HG03439 (cell line): ENCODE data around the gene UGGT2.
"Not testable (repeated sequence)": the region's sequence is repeated elsewhere in the genome, so short reads cannot be mapped to it uniquely, and the experiment has no call there.

Experiments
- ATAC-seq: cut with Tn5 transposase; IDR thresholded peaks from one replicate; pipeline ENCODE4 v1.9.1; 2021; ENCODE audit warnings: mild to moderate bottlenecking, moderate library complexity; ENCODE audit not compliant: unreplicated experiment

Gene UGGT2

DNA sequence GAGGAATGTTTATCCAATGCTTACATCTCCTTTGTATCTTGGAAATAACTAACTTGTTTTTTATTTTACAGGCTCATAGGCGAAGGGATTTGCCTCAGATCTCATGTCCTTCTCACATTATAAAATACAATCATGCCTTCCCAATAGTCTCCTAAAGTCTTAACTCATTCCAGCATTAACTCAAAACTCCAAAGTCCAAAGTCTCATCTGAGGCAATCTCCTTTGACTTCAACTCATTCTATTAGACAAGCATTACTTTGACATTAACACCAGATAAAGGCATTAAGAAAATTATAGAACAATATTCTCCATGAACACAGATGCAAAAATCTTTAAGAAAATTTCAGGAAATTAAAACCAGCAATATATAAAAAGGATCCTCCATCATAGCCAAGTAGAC lies 238.7 kb downstream of the UGGT2 start:
- no peak for ATAC-seq

DNA sequence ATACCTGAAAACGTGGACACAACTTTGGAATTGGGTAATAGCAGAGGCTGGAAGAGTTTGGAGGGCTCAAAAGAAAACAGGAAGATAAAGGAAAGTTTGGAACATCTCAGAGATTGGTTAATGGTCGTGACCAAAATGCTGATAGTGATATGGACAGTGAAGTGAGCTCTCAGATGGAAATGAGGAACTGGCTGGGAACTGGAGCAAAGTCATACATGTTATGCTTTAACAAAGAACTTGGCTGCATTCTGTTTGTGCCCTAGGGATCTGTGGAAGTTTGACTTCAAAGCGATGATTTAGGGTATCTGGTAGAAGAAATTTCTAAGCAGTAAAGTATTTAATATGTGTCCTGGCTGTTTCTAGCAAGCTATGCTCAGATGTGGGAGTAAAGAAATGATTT lies 240.1 kb downstream of the UGGT2 start:
- ATAC-seq, result no peak

DNA sequence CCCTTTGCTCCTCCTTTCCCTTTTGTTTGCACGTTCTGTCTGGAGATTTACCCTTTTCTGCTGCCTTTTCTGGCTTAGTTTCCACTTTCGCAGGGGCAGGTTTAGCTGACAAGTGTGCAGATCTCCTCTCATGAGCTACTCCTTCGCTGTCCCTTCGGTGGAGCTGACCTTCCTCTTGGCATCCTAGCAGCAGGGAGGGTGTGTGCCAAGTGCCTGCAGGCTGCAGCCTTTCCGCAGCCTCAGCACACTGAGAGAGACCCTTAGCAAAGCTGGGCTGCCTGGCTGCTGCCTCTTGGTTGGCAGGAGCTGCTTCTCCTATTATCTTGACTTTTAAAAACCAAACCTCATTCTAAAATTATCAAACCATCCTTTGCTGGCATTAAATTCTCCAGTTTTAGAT lies 243.8 kb downstream of the UGGT2 start:
- ATAC-seq, result no peak

DNA sequence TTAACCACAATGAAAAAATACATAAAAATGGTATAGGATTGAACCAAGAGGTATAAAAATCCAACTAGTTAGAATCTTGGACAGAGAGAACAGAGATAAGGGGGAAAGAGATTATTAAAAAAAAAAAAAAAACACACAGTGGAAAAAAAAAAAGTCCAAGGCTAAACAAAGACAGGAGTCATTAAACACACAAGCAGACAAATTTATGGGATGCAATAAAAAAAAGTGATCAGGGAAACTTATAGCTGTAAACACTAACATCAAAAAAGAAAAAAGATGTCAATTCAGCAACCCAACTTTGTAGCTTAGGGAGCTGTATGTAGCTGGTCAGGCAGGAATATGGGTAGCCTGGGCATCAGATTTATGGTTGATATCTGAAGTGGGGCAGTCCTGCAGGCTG lies 247.3 kb downstream of the UGGT2 start:
- no peak for ATAC-seq

DNA sequence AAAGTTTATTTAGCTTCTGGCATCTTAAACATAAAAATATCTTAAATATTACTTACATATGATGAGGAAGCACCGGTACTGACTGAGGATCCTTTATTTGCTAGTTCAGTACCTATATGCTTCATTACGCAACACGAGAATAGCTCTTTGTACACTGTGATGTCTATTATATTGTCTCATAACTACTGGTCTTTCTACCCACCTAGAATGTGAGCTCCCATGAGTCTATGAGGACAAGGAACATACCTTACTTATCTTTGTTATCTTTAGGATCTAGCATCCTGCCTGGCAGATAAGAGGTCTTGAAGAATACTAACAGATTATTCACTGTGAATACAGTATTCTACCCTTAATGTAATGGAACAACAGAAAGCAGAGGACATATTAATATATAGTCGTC lies 251.4 kb downstream of the UGGT2 start:
- ATAC-seq, result no peak

DNA sequence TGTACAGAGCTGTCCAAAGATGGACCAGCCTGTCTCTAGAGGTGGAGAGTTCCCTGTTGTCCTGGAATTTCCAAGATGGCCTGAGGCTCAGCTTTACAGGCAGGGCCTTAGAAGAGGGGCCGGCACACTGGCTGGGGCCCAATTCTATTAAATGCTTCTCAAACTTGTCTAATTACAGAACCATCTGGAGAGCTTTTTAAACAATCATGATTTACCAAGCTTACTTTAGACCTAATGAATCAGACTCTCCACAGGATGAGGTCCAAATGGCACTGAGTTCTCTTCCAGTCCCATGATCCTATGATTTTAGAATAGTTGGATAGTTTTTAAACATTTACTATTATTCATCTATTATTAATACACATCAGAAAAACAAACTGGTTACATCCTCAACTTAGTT lies 252.8 kb downstream of the UGGT2 start:
- ATAC-seq, result no peak

DNA sequence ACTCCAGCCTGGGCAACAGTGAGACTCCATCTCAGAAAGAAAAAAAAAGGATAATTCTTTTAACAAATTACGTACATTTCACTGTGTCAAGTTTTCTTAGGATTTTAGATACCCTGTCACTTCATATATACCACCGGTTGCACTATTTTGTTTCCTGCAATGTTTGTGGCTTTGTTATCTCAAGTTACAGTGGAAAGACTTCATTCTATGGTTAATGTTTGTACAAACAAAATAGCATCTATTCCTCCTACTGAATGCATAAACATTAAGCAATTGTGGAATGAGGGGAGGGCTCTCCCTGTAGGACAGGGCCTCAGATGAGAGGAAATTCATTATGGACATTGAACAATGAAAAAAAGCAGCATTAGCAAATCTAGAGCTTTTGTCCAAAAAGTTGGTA lies 256.2 kb downstream of the UGGT2 start:
- ATAC-seq, result no peak

DNA sequence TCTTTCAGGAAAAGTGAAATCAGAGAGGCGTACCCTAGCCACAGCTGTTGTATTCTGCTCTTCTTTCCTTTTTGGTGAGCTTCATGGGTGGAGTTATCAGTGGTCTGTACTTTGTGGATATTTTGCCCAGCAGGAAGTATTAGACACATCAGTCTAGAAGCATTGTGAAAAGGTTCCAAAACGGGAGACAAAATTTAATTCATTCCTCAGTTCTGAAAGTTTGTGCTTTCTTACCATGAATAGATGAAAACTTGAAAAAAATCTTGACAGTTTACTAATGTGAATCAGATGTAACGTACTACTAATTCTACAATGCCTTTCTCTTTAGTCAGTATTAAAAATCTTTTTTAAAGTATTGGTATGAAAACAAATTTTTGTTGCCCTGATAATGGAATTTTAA lies 259.4 kb downstream of the UGGT2 start:
- no peak for ATAC-seq

DNA sequence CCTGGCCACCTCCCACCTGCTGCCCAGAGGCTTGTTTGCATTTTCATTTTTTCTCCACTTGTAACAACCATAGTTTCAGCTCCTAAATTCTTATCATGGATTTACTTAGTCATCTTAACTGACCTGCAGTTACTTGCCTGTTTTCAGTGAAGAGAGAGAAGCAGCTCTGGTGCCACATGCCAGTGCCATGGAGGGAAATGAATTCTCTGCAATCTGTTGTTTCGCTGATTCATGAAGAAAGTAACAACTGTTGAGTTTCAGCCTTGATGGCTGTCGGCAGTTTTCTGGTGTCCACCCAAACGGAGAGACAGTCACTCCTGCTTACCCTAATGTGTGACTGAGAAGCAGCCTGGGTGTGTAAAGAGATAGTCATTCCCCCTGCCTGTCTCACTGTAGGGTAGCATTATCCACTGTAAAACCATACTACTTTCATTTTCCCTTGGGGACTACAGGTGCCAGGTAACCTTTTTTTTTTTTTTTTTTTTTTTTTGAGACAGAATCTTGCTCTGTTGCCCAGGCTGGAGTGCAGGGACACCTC lies 260.1 kb downstream of the UGGT2 start:
- no peak for ATAC-seq

DNA sequence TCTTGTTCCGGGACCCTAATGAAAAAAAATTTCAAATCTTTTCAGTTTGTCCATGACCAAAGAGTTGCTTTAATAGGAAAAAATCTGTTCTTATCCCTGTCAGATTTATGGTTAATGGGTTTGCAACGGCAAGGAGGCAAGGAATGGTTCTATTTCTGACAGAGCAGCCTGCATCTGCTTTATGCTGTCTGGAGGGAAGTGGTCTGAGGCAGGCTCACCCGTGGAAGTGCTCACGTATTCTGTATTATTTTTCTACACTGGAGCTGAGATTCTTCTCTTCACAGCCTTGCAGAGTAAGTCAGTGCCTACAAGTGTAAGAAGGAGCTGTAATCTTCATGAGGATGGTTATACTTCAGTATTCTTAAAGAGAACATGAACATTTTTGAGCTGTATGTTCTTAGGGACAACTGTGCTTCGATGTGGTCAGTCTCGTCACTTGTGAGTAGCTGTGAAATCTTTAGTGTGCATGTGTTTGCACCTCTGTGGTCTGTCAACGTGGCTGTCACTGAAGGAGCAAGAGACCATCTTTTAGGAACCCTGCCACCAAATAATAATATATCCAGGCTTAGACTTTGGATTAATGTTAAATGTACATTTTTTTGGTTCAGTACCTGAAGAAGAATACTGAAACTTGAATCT lies 262.0 kb downstream of the UGGT2 start:
- no peak for ATAC-seq

DNA sequence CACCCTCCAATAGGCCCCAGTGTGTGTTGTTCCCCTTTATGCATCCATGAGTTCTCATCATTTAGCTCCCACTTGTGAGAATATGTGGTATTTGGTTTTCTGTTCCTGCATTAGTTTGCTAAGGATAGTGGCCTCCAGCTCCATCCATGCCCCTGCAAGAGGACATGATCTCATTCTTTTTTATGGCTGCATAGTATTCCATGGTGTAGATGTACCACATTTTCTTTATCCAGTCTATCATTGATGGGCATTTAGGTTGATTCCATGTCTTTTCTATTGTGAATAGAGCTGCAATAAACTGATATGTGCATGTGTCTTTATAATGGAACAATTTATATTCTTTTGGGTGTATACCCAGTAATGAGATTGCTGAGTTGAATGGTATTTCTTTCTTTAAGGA lies 263.9 kb downstream of the UGGT2 start:
- not testable (repeated sequence) for ATAC-seq

DNA sequence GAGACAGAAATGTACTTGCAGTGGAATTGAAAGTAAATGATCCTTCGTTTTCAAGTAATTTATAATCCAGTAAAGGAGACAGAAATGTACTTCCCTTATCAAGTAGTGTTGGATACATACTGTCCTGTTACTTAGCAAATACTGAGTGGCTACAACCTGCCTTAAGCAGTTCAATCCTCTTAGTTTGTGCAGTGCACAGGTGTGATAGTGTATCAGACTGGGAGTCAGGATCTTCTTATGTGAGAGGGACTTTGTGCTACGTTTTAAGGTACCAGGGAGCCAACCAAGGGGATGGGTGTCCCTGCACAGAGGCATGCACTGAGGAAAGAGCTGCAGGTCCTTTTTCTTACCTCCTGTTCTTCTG lies 265.1 kb downstream of the UGGT2 start:
- ATAC-seq, result no peak

DNA sequence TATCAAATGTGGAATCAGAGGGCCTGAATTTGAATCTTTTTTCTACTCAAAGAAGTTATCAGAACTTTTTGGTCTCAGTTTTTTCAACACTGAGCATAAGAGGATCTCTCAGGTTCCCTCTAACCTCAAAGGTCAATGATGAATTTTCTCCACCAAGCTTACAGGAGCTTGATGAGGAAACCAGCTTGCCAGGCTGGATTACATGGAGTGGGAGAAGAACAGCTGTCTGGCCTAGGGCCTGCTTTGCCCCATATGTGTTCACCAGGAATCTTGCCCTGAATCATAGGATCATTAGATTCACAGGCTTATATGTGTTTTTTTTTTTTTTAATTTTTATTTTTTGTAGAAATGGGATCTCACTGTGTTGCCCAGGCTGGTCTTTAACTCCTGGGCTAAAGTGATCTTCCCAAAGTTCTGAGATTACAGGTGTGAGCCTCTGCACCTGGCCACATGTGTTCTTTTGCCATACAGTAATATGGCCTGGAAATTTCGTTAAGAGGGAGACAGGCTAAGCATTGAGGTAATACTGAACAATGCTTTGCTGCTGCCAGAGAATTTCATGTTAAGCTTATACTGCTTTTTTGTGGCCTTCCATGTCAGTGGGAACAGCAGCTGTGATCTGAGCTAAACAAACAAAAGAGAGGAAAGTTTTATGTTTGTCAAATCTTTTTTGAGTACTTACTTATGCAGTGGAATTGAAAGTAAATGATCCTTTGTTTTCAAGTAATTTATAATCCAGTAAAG lies 265.7 kb downstream of the UGGT2 start:
- no peak for ATAC-seq

DNA sequence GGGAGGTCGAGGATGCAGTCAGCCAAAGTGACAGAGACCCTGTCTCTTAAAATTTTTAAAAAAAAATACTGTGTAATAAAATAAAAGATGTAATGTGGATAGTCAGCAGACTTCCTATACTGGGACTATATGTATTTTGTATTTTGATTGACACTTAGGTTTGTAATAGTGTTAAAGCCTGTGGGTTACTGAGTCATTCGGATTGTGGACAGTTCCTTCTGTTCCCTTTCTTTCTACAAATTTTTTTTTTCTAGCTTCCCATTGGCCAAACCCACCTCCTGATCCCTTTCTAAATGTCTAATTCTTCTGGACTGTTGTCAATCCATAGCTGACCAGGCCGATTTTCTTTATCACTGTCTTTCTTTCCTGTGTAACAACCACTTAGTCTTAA lies 268.3 kb downstream of the UGGT2 start:
- ATAC-seq, result no peak

DNA sequence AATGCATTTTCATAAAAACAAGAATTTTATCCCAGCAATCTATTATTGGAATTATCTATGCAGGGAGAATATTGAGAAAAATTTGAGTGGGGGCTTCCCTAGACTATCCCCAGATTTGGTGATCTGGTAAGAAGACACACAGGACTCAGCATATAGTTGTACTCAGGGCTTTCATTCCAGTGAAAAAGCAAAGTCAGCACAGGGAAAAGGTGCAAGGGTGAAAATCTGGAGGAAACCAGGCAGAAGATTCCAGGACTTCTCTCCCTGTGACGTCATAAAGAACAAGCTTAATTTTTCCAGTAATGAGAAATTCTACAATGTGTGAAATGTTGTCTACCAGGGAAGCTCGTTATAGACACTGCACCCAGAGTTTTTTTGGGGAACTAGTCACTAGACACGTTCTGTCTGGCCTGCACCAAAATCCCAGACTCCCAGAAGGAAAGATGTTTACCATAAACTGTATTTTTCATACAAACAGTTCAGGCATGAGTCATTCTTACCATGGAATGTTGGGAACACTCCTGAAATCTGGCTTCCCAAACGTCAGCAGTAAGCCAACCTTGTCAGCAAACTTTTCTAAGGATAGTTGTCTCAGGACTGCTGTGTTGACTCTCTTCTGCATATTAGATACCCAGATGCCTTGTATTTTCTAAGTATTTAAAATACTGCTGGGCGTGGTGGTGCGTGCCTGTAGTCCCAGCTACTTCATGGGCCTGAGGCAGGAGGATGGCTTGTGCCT lies 268.9 kb downstream of the UGGT2 start:
- no peak for ATAC-seq

DNA sequence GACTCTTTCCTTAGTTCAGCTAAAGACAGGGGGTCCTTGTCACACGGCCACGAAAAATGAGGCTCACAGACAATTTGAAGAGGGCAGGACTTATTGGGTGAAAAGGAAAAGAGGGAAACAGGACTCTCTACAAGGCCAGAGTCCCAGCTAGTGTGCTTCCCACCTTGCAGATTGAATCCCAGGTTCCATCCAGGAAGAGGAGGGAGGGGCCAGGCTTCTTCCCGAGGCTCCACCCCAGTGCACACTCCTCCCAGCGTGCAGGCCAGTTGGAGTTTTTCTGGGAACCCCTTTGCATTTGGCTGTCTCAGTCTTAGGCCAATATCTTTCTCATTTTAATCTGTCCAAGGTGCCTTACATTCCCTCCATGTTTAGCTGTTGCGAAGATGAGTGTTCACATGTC lies 269.5 kb downstream of the UGGT2 start:
- no peak for ATAC-seq

DNA sequence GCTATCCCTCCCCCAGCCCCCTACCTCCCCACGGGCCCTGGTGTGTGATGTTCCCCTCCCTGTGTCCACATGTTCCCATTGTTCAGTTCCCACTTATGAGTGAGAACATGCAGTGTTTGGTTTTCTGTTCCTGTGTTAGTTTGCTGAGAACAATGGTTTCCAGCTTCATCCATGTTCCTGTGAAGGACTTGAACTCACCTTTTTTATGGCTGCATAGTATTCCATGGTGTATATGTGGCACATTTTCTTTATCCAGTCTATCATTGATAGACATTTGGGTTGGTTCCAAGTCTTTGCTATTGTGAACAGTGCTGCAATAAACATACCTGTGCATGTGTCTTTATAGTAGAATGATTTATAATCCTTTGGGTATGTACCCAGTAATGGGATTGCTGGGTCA lies 271.3 kb downstream of the UGGT2 start:
- ATAC-seq, result not testable (repeated sequence)

DNA sequence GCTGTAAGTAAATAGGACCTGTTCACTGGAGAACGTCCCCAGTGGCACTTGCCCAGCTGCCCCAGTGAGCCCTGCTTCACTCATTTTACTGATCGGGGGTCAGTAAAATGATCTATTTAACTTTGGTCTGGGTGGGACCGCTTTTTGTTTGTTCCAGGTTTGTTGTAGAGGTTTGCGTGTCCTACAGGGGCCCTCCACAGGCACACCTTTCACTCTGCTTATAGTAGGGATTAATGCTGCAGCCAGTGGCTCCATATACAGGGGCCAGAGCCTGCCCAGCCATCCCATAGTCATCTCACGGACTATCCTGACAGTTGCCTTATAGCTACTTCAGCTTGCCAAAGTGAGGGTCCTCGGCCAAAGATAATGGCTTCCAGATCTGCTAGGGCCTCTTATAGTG lies 272.2 kb downstream of the UGGT2 start:
- no peak for ATAC-seq

DNA sequence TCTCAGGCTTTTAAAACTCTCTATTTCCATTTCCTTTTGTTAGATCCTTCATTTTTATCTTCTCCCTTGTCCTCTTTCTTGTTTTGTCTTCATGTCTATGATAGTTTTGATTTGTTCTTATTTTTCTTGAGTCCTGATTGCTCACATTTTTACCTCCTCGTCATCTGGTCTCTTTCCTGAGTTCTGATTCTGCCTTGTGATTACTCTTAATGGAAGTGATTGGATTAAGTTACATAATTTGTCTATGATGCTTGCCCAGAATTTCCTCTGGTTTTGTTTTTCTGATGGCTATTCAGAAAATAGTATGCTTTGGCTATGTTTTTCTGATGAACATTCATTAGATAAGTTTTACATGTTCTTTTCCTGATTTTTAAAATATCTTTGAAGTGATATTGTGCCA lies 273.7 kb downstream of the UGGT2 start:
- no peak for ATAC-seq

DNA sequence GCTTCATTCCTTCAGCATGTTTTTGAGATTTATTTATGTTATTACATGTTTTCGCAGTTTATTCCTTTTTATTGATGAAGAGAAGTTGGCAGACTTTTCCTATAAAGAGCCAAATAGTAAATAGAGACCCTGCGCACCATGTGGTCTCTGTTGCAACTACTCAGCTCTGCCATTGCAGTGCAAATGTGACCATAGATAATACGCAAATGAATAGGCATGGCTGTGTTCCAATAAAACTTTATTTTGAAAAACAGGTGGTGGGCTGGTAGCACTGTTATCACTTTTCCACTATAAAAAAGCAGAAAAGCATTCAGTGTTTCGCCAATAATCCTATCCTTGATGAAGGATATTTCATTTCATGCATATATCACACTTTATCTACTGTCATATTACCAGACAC lies 281.3 kb downstream of the UGGT2 start:
- ATAC-seq, result no peak

DNA sequence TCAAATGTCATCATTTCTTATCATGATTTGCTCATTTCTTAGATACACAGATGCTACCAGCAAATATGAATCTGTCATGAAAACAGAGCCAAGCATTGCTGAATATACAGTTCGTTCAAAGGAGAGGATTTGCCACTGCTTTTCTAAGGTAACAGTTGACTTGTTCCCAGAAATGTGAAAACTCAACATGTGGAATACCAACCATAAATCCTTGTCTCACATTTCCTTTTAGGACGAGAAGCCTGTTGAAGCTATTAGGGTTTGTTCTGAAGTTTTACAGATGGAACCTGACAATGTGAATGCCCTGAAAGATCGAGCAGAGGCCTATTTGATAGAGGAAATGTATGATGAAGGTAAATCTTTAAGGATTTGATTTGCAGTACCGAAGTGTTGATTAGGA lies 289.6 kb downstream of the UGGT2 start:
- ATAC-seq, result no peak

DNA sequence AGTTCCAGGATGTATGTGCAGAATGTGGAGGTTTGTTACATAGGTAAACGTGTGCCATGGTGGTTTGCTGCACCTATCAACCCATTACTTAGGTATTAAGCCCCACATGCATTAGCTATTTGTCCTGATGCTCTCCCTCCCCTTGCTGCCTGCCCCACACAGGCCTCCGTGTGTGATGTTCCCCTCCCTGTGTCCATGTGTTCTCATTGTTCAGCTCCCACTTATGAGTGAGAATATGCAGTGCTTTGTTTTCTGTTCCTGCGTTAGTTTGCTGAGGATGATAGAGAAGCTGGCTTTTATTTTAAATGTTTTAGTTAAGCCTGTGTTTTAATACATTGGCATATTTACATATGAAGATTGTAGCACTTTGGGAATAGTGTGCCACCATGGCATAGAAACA lies 290.6 kb downstream of the UGGT2 start:
- not testable (repeated sequence) for ATAC-seq
